Stimulated activated CD4-positive, alpha-beta T cell treated with anti-CD3 and anti-CD28 coated beads, Interleukin-4, amount 100 ng/mL, for 48 hours (primary cell): Measurements from ENCODE around the gene SCYGR5.
"Not testable (repeated sequence)": the region's sequence is repeated elsewhere in the genome, so short reads cannot be mapped to it uniquely, and the experiment has no call there.

Experiments
- DNase-seq, 2 donors: peaks; one replicate each; pipeline ENCODE4 v3.0.0-alpha.2; 2020; ENCODE audit warnings: low read depth in 2 of 2

Gene SCYGR5

GRCh38 chr2:227673620-227674019 lies 7.0 kb downstream of the SCYGR5 start:
- DNase-seq = not testable (repeated sequence)

GRCh38 chr2:227674485-227674884 lies 7.9 kb downstream of the SCYGR5 start:
- no peak for DNase-seq

GRCh38 chr2:227677928-227678327 lies 11.3 kb downstream of the SCYGR5 start:
- DNase-seq = no peak

- DNase-seq = no peak
Observed at GRCh38 chr2:227684258-227684657, 17.7 kb downstream of the SCYGR5 start.

- DNase-seq = no peak
Observed at GRCh38 chr2:227687189-227687588, 20.6 kb downstream of the SCYGR5 start.

- DNase-seq = no peak
Observed at GRCh38 chr2:227696990-227697679, 30.5 kb downstream of the SCYGR5 start.

GRCh38 chr2:227701556-227701955 lies 35.0 kb downstream of the SCYGR5 start:
- no peak for DNase-seq

- DNase-seq = no peak
Observed at GRCh38 chr2:227703280-227703732, 36.7 kb downstream of the SCYGR5 start.

GRCh38 chr2:227703961-227704360 lies 37.4 kb downstream of the SCYGR5 start:
- DNase-seq = no peak

GRCh38 chr2:227706859-227707258 lies 40.3 kb downstream of the SCYGR5 start:
- no peak for DNase-seq

GRCh38 chr2:227707390-227707789 lies 40.8 kb downstream of the SCYGR5 start:
- DNase-seq = no peak

- DNase-seq = no peak
Observed at GRCh38 chr2:227710986-227711385, 44.4 kb downstream of the SCYGR5 start.

- DNase-seq = no peak
Observed at GRCh38 chr2:227713291-227713690, 46.7 kb downstream of the SCYGR5 start.

- no peak for DNase-seq
Observed at GRCh38 chr2:227716501-227716900, 49.9 kb downstream of the SCYGR5 start.
